ENCODE measurements around the gene MLN.
"Not testable (repeated sequence)": the region's sequence is repeated elsewhere in the genome, so short reads cannot be mapped to it uniquely, and the experiment has no call there.

Gene MLN

GRCh38 chr6:33834401-33835392 lies 30.9 kb upstream of the MLN start:
- DNase-seq, result no peak

GRCh38 chr6:33833599-33833998 lies 29.8 kb upstream of the MLN start:
- DNase-seq, result no peak

- not testable (repeated sequence) for DNase-seq
These were observed 29.0 kb upstream of the MLN start for GRCh38 chr6:33832831-33833230.

- DNase-seq, result not testable (repeated sequence)
These were observed 27.9 kb upstream of the MLN start for GRCh38 chr6:33831725-33832124.

GRCh38 chr6:33830635-33831240 lies 26.9 kb upstream of the MLN start:
- DNase-seq, result no peak

GRCh38 chr6:33828764-33829731 lies 25.2 kb upstream of the MLN start:
- no peak for DNase-seq

- DNase-seq, result no peak
These were observed 24.6 kb upstream of the MLN start for GRCh38 chr6:33828452-33828763.

- DNase-seq, result no peak
These were observed 24.0 kb upstream of the MLN start for GRCh38 chr6:33827546-33828451.

GRCh38 chr6:33826537-33826936 lies 22.7 kb upstream of the MLN start:
- DNase-seq, result no peak

GRCh38 chr6:33824461-33825154 lies 20.8 kb upstream of the MLN start:
- DNase-seq, result no peak

GRCh38 chr6:33823806-33824205 lies 20.0 kb upstream of the MLN start:
- DNase-seq, result no peak

- no peak for DNase-seq
These were observed 19.0 kb upstream of the MLN start for GRCh38 chr6:33822575-33823395.

GRCh38 chr6:33820784-33821520 lies 17.1 kb upstream of the MLN start:
- DNase-seq, result no peak

GRCh38 chr6:33820243-33820642 lies 16.4 kb upstream of the MLN start:
- DNase-seq, result no peak

GRCh38 chr6:33819021-33819420 lies 15.2 kb upstream of the MLN start:
- no peak for DNase-seq

GRCh38 chr6:33818293-33818692 lies 14.5 kb upstream of the MLN start:
- no peak for DNase-seq

GRCh38 chr6:33817489-33817888 lies 13.7 kb upstream of the MLN start:
- DNase-seq, result no peak

GRCh38 chr6:33816911-33817310 lies 13.1 kb upstream of the MLN start:
- DNase-seq, result no peak

GRCh38 chr6:33815854-33816253 lies 12.1 kb upstream of the MLN start:
- no peak for DNase-seq

Data from stimulated activated CD4-positive, alpha-beta T cell treated with anti-CD3 and anti-CD28 coated beads, Interleukin-4, amount 100 ng/mL, for 24 hours (primary cell).